ENCODE data around the gene DNAJC21.
"Not testable (repeated sequence)": the region's sequence is repeated elsewhere in the genome, so short reads cannot be mapped to it uniquely, and the experiment has no call there.

DNAJC21 gene

DNA sequence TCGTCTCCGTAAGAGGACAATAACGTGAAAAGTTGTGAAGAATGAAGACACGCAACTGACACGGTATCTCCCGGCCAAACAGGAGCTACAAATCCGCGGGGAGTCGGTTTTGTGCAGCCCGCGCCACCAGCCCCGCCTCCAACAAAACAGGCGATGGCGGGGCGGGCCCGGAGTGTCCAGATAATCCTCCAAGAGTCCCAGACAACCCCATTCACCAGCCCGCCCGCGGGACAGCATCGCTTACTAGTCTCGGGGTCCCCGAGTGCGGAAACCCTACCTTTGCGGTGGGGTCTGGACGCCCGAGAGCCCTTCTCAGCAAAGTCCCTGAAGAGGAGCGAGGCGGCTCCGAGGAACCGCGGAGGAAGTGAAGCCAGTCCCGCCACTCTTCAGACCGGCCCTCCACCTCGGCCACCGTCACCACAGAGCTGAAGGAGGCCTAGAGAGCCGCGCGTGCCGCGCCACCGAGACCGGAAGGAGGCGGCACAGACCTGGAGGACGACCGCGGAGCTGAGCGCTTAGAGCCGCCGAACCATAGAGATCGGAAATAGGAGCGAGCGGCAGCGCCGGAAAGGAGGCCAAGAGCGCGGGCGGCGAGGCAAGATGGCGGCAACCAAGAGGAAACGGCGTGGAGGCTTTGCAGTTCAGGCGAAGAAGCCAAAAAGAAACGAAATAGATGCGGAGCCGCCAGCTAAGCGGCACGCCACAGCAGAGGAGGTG, 14.1 kb upstream of the DNAJC21 start, which contains the start of the genes BRIX1 and RAD1:
BRIX1 (plus strand) TSS at position 573 of the 717 bp plus-strand sequence; CDS start at position 601, 28 bp downstream.
RAD1 (minus strand) TSS at position 366 of the 717 bp plus-strand sequence. CDS start 612 bp downstream, outside the sequence.
- H3K27me3 ChIP-seq = no peaks in the 10 kb centered on the region
- TF ChIP-seq, protein P1, sequence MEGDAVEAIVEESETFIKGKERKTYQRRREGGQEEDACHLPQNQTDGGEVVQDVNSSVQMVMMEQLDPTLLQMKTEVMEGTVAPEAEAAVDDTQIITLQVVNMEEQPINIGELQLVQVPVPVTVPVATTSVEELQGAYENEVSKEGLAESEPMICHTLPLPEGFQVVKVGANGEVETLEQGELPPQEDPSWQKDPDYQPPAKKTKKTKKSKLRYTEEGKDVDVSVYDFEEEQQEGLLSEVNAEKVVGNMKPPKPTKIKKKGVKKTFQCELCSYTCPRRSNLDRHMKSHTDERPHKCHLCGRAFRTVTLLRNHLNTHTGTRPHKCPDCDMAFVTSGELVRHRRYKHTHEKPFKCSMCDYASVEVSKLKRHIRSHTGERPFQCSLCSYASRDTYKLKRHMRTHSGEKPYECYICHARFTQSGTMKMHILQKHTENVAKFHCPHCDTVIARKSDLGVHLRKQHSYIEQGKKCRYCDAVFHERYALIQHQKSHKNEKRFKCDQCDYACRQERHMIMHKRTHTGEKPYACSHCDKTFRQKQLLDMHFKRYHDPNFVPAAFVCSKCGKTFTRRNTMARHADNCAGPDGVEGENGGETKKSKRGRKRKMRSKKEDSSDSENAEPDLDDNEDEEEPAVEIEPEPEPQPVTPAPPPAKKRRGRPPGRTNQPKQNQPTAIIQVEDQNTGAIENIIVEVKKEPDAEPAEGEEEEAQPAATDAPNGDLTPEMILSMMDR (IDR thresholded peaks at IDR 0.05) = peak; percentile 49
- H3K36me3 ChIP-seq = peaks cover 13% of the 10 kb centered on the region
- H3K27ac ChIP-seq = peak within 1 kb of the TSS; percentile 84
- H3K4me3 ChIP-seq (ENCODE audit: low read depth in 1 of 2, low read length in 1 of 2) = peak within 1 kb of the TSS; percentile 80 to 86
- no peaks in the 10 kb centered on the region for H3K9me3 ChIP-seq
- peaks cover 22 to 23% of the 10 kb centered on the region in 2 experiments for H3K4me1 ChIP-seq (ENCODE audit: control insufficient read depth in 1 of 2, insufficient read depth in 1 of 2, low read depth in 1 of 2, low read length in 1 of 2)

DNA sequence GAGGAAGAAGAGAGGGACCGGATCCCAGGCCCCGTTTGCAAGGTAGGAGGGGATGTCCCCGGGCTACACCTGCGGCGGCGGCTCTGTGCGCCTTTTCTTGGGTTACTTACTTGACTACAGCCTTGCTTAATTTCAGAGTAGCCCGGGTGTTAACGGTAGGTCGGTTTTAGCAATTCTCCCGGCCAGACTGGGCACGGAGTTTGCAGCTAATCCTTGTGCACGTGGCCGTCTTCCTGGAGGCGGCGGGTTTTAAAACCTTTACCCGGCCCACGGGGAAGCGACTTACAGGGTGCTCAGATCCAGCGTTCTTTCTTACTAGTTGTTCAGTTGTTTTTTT, 13.5 kb upstream of the DNAJC21 start:
- H3K9me3 ChIP-seq = no peaks in the 10 kb centered on the region
- peaks cover 22 to 23% of the 10 kb centered on the region in 2 experiments for H3K4me1 ChIP-seq (ENCODE audit: control insufficient read depth in 1 of 2, insufficient read depth in 1 of 2, low read depth in 1 of 2, low read length in 1 of 2)
- H3K36me3 ChIP-seq = peaks cover 14% of the 10 kb centered on the region
- no peaks in the 10 kb centered on the region for H3K27me3 ChIP-seq
- peak overlapping the region; percentile 84 for H3K27ac ChIP-seq
- TF ChIP-seq, protein P1 (IDR thresholded peaks at IDR 0.05) = no peak
- H3K4me3 ChIP-seq (ENCODE audit: low read depth in 1 of 2, low read length in 1 of 2) = peak overlapping the region; percentile 80 to 86

DNA sequence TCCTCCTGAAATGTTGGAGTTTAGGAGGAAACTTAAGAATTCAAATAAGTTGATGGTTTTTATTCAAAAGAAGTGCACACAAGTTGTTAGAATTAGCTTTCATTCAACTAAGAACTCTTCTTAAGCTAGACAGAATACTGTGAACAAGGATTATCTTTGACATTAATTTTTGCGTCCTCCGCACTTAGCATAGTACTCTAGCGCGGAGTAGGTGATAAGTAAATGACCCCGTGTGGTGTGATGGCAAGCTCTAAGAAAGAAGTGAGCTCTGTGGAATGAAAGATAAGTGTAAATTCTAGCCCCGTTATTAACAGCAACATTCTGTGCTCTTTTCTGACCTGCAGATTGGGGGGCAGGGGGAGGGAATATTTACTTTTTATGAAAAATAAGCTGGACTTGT, 12.8 kb upstream of the DNAJC21 start:
- no peaks in the 10 kb centered on the region for H3K9me3 ChIP-seq
- peak overlapping the region; percentile 80 to 86 for H3K4me3 ChIP-seq (ENCODE audit: low read depth in 1 of 2, low read length in 1 of 2)
- peaks cover 22 to 23% of the 10 kb centered on the region in 2 experiments for H3K4me1 ChIP-seq (ENCODE audit: control insufficient read depth in 1 of 2, insufficient read depth in 1 of 2, low read depth in 1 of 2, low read length in 1 of 2)
- peaks cover 17% of the 10 kb centered on the region for H3K36me3 ChIP-seq
- TF ChIP-seq, protein P1 (IDR thresholded peaks at IDR 0.05) = no peak
- H3K27me3 ChIP-seq = no peaks in the 10 kb centered on the region
- H3K27ac ChIP-seq = no peak overlapping the region

DNA sequence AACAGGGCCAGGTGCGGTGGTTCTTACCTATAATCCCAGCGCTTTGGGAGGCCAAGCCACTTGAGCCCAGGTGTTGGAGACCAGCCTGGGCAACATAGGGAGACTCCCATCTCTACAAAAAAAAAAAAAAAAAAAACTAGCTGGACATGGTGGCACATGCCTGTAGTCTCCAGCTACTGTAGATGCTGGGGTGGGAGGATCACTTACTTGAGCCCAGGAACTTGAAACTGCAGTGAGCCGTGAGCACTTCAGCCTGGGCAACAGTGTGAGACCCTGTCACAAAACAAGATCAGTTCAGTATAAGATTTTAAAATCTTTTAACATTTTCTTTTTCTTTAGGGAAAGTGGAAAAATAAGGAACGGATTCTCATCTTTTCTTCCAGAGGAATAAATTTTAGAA, 11.3 kb upstream of the DNAJC21 start:
- no peaks in the 10 kb centered on the region for H3K9me3 ChIP-seq
- H3K4me1 ChIP-seq (ENCODE audit: control insufficient read depth in 1 of 2, insufficient read depth in 1 of 2, low read depth in 1 of 2, low read length in 1 of 2) = peaks cover 22 to 23% of the 10 kb centered on the region in 2 experiments
- H3K27me3 ChIP-seq = no peaks in the 10 kb centered on the region
- TF ChIP-seq, protein P1 (IDR thresholded peaks at IDR 0.05) = no peak
- no peak overlapping the region for H3K4me3 ChIP-seq (ENCODE audit: low read depth in 1 of 2, low read length in 1 of 2)
- no peak overlapping the region for H3K27ac ChIP-seq
- H3K36me3 ChIP-seq = peaks cover 12% of the 10 kb centered on the region

DNA sequence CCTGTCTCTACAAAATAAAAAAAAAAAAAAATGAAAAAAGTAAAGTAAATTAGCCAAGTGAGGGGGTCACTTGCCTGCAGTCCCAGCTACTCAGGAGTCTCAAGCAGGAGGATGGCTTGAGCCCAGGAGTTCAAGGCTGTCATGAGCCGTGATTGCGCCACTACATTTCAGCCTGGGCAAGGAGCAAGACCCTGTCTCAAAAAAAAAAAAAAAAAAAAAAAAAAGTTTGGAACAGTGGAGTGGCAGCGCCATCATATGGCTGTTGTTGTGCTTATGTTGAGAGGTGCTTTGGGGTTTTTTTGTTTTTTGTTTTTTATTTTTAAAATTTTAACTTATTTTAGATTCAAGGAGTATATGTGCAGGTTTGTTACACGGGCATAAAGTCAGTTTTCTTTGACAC, 10.3 kb upstream of the DNAJC21 start:
- TF ChIP-seq, protein P1 (IDR thresholded peaks at IDR 0.05) = no peak
- no peak overlapping the region for H3K27ac ChIP-seq
- H3K27me3 ChIP-seq = no peaks in the 10 kb centered on the region
- H3K4me1 ChIP-seq (ENCODE audit: control insufficient read depth in 1 of 2, insufficient read depth in 1 of 2, low read depth in 1 of 2, low read length in 1 of 2) = peaks cover 21 to 23% of the 10 kb centered on the region in 2 experiments
- no peaks in the 10 kb centered on the region for H3K9me3 ChIP-seq
- H3K36me3 ChIP-seq = peaks cover 18% of the 10 kb centered on the region
- H3K4me3 ChIP-seq (ENCODE audit: low read depth in 1 of 2, low read length in 1 of 2) = no peak overlapping the region

DNA sequence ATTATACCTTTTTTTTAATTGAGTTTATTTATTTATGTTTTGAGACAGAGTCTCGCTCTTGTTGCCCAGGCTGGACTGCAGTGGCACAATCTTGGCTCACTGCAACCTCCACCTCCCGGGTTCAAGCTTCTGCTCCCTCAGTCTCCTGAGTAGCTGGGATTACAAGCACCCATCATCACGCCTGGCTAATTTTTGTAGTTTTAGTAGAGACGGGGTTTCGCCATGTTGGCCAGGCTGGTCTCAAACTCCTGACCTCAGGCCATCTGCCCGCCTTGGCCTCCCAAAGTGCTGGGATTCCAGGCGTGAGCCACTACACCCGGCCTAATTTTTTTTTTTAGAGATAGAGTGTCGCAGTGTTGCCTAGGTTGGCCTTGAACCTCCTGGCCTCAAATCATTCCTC, 6.1 kb upstream of the DNAJC21 start:
- not testable (repeated sequence) for H3K27me3 ChIP-seq; H3K4me3 ChIP-seq (ENCODE audit: low read depth in 1 of 2, low read length in 1 of 2); H3K9me3 ChIP-seq; H3K4me1 ChIP-seq (ENCODE audit: control insufficient read depth in 1 of 2, insufficient read depth in 1 of 2, low read depth in 1 of 2, low read length in 1 of 2); H3K27ac ChIP-seq
- H3K36me3 ChIP-seq = peaks cover 26% of the 10 kb centered on the region
